Midbrain (tissue), 1 donor: ENCODE data around the gene SORCS1.

Source experiments
- DNase-seq: peaks from one replicate; lab custom pipeline; 2025; lab: John Stamatoyannopoulos, UW

Gene SORCS1

DNA sequence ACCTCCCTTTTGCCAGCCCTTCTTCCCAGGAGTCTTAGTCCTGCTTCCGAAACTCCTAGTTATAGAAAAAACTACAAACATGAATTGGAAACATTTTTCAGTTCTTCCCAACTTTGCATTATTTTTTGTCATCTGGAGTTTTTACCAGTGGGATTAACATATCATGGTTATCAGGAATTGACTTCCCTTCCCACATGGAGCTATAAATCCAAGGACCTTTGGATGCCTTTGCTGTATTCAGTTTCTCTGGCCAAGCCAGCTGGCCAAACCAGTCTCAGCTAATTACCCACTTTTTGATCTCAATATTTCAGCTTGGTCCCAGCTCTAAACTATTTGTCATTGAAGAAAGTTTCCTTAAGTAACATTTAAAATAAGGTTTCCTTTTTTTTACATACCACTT, 570.6 kb downstream of the SORCS1 start:
- no peak for DNase-seq

DNA sequence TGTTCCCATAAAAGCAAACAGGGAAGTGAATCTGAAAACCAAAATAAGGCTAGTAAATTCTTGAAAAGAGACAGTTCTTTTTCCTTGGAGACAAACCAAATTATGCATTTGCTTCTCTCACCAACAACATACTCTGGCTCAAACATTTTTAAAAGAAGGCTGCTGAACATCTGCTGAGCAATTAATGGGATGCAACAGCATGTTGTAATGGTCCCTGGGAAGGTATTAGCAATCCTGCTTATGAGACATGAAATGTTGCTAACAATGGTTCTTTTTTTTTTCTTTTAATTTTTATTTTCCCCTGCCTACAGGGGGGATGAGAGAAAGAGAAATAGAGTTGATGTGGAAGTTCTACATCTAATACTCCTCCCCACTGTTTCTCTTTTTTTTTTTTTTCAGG, 572.1 kb downstream of the SORCS1 start:
- no peak for DNase-seq

DNA sequence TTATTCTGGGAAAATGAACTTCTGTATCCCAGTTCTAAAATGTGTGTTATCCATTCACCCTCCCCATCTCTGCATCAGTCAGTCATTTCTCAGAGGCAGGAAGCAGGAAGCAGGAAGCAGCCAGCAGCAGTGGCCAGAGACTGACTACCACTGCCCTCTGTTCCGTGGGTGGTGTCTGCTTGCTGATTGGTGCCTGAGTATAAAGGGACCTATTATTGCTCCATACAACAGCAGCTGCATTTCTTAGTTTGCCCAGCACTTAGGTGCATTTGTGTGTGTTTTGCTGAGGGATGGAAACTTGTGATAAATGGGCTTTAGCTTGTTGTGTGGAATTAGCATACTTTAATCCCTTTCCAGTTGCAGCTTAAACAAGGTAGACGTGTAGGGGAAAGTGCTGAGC, 582.2 kb downstream of the SORCS1 start:
- peak; percentile 72 for DNase-seq

DNA sequence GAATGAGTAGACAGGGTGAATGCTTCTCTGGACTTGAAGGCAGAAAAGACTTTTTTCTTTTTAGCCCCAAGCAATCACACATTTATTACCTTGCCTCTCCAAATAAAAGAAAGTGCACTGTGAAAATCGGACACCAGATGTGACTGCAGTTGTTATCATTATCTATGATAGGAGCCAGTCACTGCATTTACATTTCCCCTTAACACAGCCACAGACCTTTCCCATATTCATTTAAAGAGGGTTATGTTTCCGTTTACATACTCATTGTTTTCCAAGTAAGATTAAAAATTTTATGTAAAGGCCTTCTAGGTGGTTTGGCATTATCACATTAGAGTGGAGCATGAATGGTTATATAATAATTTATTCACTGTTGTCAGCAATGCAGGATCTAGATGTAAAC, 586.8 kb downstream of the SORCS1 start:
- DNase-seq, result no peak

GRCh38 chr10:106577266-106577665, 587.2 kb downstream of the SORCS1 start:
- no peak for DNase-seq

DNA sequence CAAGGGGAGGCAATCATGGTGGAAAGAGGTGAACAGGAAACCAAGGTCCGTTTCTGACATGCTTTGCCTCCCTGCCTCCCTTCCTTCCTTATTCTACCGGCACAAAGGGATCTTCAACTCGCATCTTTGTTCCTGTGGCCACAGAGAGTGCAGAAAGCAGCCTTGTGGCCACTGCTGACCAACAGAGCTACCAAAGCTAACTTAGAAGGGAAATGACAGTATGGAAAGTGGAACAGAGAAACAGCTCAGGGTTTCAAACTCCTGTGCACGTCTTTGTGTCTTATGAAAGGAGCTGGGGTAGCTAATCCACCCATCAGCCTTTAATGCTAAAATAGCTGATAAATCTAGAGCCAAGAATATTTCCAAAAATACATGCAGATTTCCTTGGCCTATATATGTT, 588.0 kb downstream of the SORCS1 start:
- DNase-seq, result no peak

GRCh38 chr10:106573106-106573505, 591.4 kb downstream of the SORCS1 start:
- no peak for DNase-seq

DNA sequence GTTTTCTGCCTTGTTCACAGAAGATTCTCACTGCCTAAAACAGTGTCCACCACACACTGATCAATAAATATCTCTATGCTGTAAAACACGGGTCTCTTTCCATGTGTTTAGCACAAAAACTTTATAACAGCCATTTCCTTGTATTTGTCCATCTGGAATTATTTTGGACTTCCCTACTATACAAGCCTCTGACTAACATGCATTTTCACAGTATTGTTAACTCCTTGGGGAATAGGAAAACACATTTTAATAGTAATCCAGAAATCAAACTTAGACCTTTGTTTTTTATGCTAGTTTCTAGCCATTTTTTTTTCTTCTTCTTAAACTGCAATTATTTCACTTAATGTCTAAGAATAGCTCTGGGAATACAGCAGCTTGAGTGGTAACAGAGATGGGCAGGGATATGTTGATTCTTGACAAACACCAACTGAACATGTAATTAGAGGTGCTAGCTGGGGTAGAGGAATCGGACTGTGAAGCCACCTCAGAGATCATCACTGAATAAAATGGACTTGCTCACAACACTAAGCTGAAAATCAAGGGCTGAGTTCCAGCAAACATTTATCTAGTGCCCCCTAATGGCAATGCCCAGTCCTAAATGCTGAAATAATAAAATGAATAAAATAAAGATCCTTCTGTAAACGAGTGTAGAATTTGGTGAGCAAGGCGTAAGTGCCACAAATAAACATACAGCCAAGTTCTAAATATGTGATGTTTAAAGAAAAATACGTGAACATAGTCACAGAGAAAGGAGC, 593.1 kb downstream of the SORCS1 start:
- DNase-seq, result peak; percentile 75

DNA sequence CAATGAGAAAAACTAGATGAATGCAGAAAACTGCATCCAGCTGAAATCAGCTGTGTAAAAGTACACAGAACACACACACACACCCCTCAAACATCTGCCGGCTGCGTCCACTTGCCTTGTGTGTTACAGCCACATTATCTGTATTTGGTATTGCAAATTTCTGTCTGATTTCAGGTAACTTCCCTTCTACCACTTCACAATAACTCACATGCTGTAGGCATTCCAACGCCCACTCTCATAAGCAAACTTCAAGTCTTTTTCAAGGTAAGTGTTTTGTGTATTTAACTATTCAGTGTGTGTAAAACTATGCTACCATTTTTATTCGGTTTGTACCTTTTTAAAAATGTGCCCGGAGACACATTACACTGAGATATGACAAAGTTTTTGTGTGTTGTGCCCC, 594.2 kb downstream of the SORCS1 start:
- DNase-seq, result no peak

DNA sequence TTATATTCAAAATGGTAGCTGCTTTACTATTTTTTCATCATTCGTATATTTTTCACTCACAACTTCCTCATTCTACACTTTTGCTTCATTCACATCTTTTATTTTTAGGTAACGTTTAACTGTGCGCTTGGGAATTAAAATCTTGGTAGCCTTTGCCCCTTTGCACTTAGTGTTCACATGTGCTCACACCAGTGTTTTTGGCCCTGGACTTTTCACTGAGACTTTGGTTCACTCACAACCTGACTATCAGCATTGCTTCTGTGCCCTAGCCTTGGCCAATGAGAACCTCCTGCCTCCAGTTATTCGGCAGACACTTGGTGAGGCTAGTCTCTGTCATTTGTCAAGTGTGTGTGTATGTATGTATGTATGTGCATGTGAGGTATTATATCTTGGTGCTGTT, 596.9 kb downstream of the SORCS1 start:
- DNase-seq, result no peak

GRCh38 chr10:106566873-106567272, 597.6 kb downstream of the SORCS1 start:
- peak; percentile 80 for DNase-seq

DNA sequence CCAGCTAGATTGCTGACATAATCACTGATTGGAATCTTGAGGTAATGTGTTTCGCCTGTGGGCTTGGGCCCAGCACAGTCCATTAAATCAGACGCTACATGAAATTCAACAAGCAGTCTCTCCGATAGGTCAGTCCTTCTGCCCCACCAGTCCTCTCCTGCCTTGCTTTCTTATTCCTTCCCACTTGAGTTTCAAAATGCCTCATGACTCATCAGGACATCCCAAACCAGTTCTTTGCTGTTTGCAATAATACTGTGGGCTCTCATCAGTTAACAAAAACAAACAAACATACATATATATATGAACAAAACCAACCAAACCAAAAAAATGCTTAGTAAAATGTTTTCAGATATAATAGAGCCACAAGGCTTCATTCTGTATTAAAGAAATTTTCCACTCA, 599.0 kb downstream of the SORCS1 start:
- no peak for DNase-seq

GRCh38 chr10:106563384-106563783, 601.1 kb downstream of the SORCS1 start:
- DNase-seq, result no peak

- no peak for DNase-seq
Observed at GRCh38 chr10:106560925-106561640, 603.4 kb downstream of the SORCS1 start.

DNA sequence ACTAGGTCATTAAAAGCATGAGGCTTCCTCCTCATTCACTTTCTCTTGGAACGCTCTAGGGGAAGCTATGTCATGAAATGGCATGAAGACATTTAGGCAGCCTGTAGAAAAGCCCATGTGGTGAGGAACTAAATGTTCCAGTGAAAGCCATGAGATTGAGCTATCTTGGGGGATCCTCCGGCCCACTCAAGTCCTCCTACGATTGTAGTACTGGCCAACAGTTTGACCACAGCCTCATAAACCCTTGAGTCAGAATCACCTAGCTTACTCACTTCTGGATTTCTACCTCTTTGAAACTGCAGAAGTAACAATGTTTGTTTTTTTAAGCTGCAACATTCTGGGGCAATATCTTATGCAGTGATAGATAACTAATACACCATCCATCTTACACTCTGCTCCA, 605.1 kb downstream of the SORCS1 start:
- DNase-seq, result no peak

DNA sequence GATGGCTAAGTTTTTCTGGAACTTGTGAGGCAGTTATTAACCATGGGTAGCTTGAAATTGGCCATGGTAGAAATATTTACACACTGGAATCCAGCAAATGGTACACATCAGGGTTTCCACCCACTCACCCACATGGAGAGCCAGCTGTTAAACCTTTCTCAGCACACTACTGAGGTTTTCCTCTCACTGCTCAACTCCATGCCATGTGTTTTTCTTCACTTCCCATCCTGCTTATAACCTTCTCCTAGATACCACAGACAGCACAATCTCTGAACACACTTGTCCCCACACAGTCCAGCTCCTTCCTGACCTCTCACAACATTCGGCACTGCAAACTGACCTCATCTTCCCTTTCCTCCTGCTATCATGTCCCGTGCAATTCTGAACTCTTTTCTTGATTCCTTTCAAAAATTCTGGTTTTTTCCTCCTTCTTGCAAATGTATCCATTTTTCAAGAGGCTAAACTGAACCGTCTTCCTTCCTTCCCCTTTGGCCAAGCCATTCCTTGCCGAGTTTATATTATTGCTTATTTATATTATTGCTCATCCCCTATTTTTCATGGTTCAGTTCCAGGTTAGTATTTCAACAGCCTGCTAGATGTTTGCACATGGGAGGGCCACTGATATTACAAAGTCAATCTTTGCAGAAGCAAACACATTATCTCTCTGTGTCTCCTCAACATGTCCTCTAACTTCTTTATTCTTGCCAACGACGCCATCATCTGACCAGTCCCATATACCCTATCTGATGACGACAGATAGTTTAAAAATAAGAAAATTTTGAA, 606.4 kb downstream of the SORCS1 start:
- no peak for DNase-seq

DNA sequence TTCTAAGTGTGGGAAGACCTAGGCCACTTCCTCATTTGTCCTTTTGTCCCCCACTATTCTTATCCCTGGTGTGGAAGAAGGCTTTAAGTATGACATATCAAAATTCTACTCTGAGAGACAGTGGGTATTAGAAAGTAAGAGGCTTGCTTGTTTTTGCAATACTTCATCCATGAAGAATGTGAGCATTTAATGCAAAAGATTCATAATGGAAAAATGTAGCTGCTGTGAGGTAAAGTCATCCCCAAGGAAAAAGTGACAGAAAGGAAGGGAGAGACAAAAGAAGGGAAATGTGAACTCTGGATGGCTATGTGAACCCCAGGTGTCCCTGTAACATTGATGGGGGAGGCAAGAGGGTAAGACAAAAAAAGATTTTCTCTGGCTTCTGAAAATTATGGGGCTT, 607.5 kb downstream of the SORCS1 start:
- DNase-seq, result no peak

GRCh38 chr10:106555599-106555998, 608.9 kb downstream of the SORCS1 start:
- DNase-seq, result no peak

GRCh38 chr10:106551501-106552062, 612.9 kb downstream of the SORCS1 start:
- DNase-seq, result no peak

DNA sequence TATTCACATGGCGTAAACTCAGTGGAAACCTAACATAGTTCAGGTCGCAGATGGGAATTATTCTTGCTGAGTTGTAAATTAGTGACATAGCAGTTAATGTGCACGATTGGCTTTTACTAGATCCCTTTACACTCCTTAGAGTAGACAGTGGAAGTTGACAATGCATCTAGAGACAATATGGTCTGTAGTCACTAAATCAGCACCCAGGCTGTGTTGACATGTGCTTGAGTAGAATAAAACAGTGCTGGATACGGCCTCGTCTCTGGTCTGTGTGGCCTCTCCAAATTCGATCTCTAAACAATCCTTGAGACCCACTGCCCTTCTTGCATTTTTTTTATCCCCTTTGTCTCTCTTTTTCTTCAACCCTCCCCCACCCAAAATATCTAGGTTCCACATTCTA, 615.7 kb downstream of the SORCS1 start:
- DNase-seq, result no peak

DNA sequence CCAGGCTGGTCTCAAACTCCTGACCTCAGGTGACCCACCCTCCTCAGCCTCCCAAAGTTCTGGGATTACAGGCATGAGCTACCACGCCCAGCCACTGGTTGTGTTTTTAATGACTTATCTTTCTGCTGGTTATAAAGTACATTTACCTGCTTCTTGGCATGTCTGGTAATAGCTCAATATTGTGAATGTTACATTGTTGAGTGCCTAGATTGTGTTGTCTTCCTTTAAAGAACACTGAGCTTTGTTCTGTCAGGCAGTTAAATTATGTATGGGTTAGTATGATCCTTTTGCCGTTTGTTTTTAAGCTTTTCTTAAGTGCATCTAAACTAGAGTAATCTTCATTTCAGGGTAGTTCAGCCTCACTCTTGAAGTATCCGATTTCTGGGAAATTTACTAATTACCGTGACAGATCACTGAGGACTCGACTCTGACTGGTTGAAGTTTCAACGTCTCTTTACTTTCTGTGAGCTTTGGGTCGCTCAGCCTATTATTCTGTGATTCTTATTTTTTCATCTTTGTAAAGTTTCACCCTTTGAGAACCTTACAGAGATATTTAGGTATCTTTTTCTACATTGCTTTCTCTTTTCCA, 617.4 kb downstream of the SORCS1 start:
- DNase-seq, result no peak

DNA sequence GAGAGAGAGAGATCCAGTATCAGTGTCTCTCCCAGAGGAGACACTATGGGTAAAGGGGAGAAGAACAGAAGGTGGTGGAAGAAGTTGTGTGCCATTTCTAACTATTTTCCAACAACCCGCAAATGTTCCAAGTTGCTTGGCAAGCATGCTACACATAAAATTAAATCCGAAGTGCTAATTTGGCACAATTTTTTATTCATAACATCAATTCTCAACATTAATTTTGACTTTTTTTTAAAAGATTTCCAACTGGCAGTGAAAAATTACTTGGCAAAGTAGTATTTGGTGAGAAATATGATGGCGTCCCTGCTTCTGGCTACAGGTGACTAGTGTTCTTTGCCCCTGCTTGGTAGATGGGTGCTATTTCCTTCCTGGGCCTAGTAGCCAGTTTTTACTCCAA, 622.0 kb downstream of the SORCS1 start:
- no peak for DNase-seq
